GM21576 (cell line): ENCODE measurements around the gene DISC1.
A peak's percentile ranks its signal among the peaks of the same experiment; 100 is the strongest.
"Not testable (repeated sequence)": the region's sequence is repeated elsewhere in the genome, so short reads cannot be mapped to it uniquely, and the experiment has no call there.

Experiments
- ATAC-seq: cut with Tn5 transposase; IDR thresholded peaks from one replicate; pipeline ENCODE4 v1.9.1; 2021; ENCODE audit warnings: mild to moderate bottlenecking, moderate library complexity; ENCODE audit not compliant: unreplicated experiment

DISC1 gene

GRCh38 chr1:231724041-231724440 lies 97.5 kb downstream of the DISC1 start:
- ATAC-seq, result no peak

- ATAC-seq, result no peak
Measured at GRCh38 chr1:231724876-231725647, 98.5 kb downstream of the DISC1 start.

GRCh38 chr1:231727171-231727570 lies 100.6 kb downstream of the DISC1 start:
- no peak for ATAC-seq

DNA sequence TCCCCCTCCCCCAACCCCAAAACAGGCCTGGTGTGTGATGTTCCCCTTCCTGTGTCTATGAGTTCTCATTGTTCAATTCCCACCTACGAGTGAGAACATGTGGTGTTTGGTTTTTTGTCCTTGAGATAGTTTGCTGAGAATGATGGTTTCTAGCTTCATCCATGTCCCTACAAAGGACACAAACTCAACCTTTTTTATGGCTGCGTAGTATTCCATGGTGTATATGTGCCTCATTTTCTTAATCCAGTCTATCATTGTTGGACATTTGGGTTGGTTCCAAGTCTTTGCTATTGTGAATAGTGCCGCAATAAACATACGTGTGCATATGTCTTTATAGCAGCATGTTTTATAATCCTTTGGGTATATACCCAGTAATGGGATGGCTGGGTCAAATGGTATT lies 102.4 kb downstream of the DISC1 start:
- not testable (repeated sequence) for ATAC-seq

- no peak for ATAC-seq
Measured at GRCh38 chr1:231729544-231729943, 103.0 kb downstream of the DISC1 start.

DNA sequence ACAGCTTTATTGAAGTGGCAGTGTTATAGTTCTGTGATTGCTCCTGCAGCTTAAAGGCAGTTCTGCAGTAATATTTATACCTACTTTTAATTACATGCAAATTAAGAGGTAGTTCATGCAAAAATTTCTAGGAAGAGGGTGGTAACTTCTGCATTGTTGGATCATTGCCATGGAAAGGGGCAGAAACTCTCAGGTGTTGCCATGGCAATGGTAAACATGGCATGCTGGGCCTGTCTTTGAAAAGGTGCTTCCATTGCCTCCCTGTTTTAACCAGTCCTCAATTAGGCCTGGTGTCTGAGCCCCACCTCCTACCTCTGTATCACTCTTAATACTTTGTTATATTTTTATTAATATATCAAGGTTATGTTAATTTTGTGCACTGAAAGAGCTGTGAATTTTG lies 104.7 kb downstream of the DISC1 start:
- ATAC-seq, result no peak

DNA sequence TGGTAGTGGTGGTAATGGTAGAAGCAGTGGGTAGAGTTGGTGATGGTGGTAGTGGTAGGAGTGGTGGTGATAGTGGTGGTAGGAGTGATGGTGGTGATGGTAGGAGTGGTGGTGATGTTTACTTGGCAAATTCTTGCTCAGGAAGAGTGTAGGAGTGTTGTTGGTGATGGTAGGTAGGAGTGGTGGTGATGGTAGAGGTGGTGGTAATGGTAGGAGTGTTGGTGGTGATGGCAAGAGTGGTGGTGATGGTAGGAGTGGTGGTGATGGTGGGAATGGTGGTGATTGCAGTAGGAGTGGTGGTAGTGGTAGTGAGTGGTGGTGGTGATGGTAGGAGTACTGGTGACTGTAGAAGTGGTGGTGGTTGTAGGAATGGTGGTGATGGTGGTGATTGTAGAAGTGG lies 106.5 kb downstream of the DISC1 start:
- no peak for ATAC-seq

- no peak for ATAC-seq
Measured at GRCh38 chr1:231733672-231734071, 107.1 kb downstream of the DISC1 start.

- ATAC-seq, result no peak
Measured at GRCh38 chr1:231734417-231734816, 107.8 kb downstream of the DISC1 start.

- ATAC-seq, result no peak
Measured at GRCh38 chr1:231735411-231735810, 108.8 kb downstream of the DISC1 start.

- no peak for ATAC-seq
Measured at GRCh38 chr1:231735941-231736340, 109.4 kb downstream of the DISC1 start.

DNA sequence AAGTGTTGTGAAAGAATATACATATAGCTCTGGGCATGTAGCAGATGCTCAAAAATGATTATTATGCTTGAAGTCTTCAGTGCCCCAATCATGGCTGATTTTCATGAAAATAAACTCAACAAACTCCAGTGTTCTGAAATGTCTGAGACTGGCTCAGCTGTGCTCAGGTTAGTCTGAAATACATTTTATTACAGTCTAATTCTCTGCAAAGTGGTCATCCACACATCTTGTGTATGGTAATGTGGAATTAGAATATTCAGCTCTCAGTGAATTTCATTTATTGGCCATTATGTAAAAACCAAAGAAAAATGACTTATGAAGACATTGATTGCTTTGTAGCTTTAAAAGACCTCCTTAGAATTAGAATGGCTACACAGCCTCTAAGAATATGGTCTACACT lies 109.9 kb downstream of the DISC1 start:
- ATAC-seq, result no peak

- no peak for ATAC-seq
Measured at GRCh38 chr1:231738554-231738953, 112.0 kb downstream of the DISC1 start.

GRCh38 chr1:231743966-231744365 lies 117.4 kb downstream of the DISC1 start:
- no peak for ATAC-seq

DNA sequence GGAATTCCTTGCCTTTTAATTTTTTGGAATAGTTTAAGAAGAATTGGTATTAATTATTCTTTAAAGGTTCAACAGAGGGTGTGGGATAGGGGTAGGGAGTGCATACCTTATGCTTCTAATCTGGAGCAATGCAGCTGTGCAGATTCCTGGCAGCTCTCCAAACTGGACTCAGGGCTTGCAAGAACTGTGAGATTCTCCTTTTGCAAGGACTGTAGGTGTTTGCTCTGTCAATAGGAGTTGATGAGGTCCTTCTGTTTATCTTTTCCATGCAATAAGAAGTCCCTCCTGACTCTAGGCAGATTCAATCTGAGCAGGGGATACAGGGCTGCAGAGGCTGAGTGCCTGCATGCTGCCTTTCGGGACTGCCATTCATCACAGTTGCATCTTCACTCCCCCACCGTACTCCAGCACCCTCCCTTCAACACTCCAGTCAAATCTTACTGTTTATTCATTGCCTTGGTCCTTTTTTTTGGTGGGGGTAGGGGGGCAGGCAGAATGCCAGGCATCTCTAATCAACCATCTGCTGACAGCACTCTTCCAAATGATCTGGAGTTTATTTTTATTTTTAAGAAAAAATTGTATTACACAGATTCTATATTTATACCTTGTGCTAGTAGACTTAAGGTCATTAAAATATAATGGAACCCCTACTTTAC lies 122.3 kb downstream of the DISC1 start:
- no peak for ATAC-seq

DNA sequence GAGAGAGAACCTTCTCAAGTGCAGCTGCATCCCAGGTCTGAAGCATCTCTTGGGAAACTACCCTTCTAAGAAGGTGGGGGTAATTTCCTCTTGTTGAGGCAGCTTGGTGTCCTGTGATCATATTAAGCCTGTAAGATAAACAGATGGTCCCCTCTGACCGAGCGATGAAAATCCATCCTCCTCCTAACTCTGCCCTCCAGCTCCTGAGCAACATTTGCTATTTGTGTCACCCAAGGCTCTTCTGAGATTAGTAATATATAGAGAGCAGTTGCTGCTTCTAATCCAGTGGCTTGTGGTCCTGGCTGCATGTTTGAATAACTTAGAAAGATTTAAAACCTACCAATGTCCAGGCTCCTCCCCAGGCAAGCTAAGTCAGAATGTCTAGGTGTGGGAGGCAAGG lies 123.7 kb downstream of the DISC1 start:
- ATAC-seq, result no peak

- ATAC-seq, result no peak
Measured at GRCh38 chr1:231750818-231751362, 124.3 kb downstream of the DISC1 start.

- ATAC-seq, result no peak
Measured at GRCh38 chr1:231751415-231751814, 124.8 kb downstream of the DISC1 start.

GRCh38 chr1:231753313-231753712 lies 126.7 kb downstream of the DISC1 start:
- no peak for ATAC-seq

GRCh38 chr1:231757101-231757404 lies 130.5 kb downstream of the DISC1 start:
- ATAC-seq, result peak; percentile 33

GRCh38 chr1:231757759-231758158 lies 131.2 kb downstream of the DISC1 start:
- ATAC-seq, result no peak

DNA sequence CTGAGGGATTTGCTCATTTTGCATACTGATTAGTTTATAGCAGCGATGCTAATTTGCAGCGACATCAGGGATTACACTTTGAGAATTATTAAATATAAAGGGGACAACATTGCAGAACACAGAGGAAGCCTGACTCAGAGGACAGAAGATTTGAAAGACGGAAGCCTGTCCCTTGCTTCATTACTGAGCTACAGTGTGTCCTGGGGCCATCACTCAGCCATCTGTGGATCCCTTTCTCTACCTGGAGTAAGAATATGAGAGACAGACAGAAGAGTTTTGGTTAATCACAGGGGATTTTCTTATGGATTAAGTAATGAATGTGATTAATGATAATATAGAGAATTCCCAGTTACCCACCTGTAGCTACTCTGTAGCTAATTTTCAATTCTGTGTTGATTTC lies 134.7 kb downstream of the DISC1 start:
- no peak for ATAC-seq
